HepG2 (cell line): ENCODE results near the gene FBXO41. TPM values are rescaled to one million over a fixed set of nuclear protein-coding genes. Genes with fewer than 3 reads are reported as not detected.
A peak's percentile ranks its signal among the peaks of the same experiment; 100 is the strongest.

Experiments used
- ARNT ChIP-seq: fragments of 450-650 bp; IDR thresholded peaks from 2 replicates; pipeline ENCODE4 v1.6.1; 2017
- BORCS8-MEF2B ChIP-seq: sonication (generic); formaldehyde crosslinking; IDR thresholded peaks from 2 replicates; pipeline ENCODE4 v1.8.0; 2022; ENCODE audit warnings: mild to moderate bottlenecking, missing genetic modification reagents
- BRCA1 ChIP-seq: sonication (generic); formaldehyde crosslinking; IDR thresholded peaks from 2 replicates; pipeline ENCODE4 v1.4.0; 2020; ENCODE audit warnings: missing genetic modification reagents
- BRD4 ChIP-seq: sonication (generic); formaldehyde crosslinking; IDR thresholded peaks from 2 replicates; pipeline ENCODE4 v1.4.0; 2020; ENCODE audit warnings: missing genetic modification reagents
- FOSL1 ChIP-seq: sonication (generic); formaldehyde crosslinking; IDR thresholded peaks from 2 replicates; pipeline ENCODE4 v1.9.0; 2021; ENCODE audit warnings: missing genetic modification reagents, borderline replicate concordance
- KAT2B ChIP-seq: fragments of 150-350 bp; IDR thresholded peaks from 2 replicates; pipeline ENCODE4 v1.6.1; 2014; ENCODE audit warnings: low read depth, low read length, borderline replicate concordance
- NAIF1 ChIP-seq: sonication (generic); formaldehyde crosslinking; IDR thresholded peaks from 2 replicates; pipeline ENCODE4 v1.5.0; 2020; ENCODE audit warnings: mild to moderate bottlenecking, missing genetic modification reagents, borderline replicate concordance
- NBN ChIP-seq: fragments of 450-650 bp; conservative IDR thresholded peaks from 2 replicates; pipeline ENCODE4 v1.6.1; 2017
- NR2F6 ChIP-seq, 2 experiments: IDR thresholded peaks; 2 replicates each; pipeline ENCODE4 v1.6.1; 2016; ENCODE audit warnings: antibody characterized with exemption in 1 of 2, mild to moderate bottlenecking in 1 of 2
- POLR2AphosphoS2 ChIP-seq: IDR thresholded peaks from 2 replicates; pipeline ENCODE4 v1.6.1; 2011; ENCODE audit warnings: low read depth, low read length, improper control_type of control experiment
- SATB2 ChIP-seq: sonication (generic); formaldehyde crosslinking; IDR thresholded peaks from 2 replicates; pipeline ENCODE4 v1.5.0; 2020; ENCODE audit warnings: missing genetic modification reagents
- SMARCC2 ChIP-seq: fragments of 450-650 bp; IDR thresholded peaks from 2 replicates; pipeline ENCODE4 v1.6.1; 2017; ENCODE audit warnings: antibody characterized with exemption, mild to moderate bottlenecking
- ZEB1 ChIP-seq: IDR thresholded peaks from 2 replicates; pipeline ENCODE4 v1.6.1; 2012; ENCODE audit warnings: mild to moderate bottlenecking, low read depth, inconsistent platforms; ENCODE audit not compliant: insufficient replicate concordance
- ZMYM4 ChIP-seq: sonication (generic); formaldehyde crosslinking; IDR thresholded peaks from 2 replicates; pipeline ENCODE4 v1.8.1; 2023; ENCODE audit warnings: mild to moderate bottlenecking, missing genetic modification reagents
- ZNF138 ChIP-seq: sonication (generic); formaldehyde crosslinking; IDR thresholded peaks from 2 replicates; pipeline ENCODE4 v1.5.0; 2020; ENCODE audit warnings: mild to moderate bottlenecking, low read depth, missing genetic modification reagents
- ZNF282 ChIP-seq: fragments of 450-650 bp; IDR thresholded peaks from 2 replicates; pipeline ENCODE4 v1.6.1; 2018; ENCODE audit not compliant: partially characterized antibody
- ZNF431 ChIP-seq: sonication (generic); formaldehyde crosslinking; IDR thresholded peaks from 2 replicates; pipeline ENCODE4 v1.9.0; 2022; ENCODE audit warnings: missing genetic modification reagents, low read depth, mild to moderate bottlenecking, borderline replicate concordance
- ZNF557 ChIP-seq: sonication (generic); formaldehyde crosslinking; IDR thresholded peaks from 2 replicates; pipeline ENCODE4 v1.4.0; 2020; ENCODE audit warnings: missing genetic modification reagents
- ZNF674 ChIP-seq: sonication (generic); formaldehyde crosslinking; IDR thresholded peaks from 2 replicates; pipeline ENCODE4 v1.5.0; 2020; ENCODE audit warnings: low read depth, mild to moderate bottlenecking, missing genetic modification reagents
- ZNF766 ChIP-seq: sonication (generic); formaldehyde crosslinking; IDR thresholded peaks from 2 replicates; pipeline ENCODE4 v1.5.0; 2020; ENCODE audit warnings: missing genetic modification reagents, borderline replicate concordance
- polyA plus RNA-seq, 8 experiments: library from polyadenylated mRNA; depleted of rRNA in 3 of 8; stranded (reverse) in 7 of 8; unstranded in 1 of 8; fragments of >200 nt; fragmentation: Illumina TruSeq in 4 of 8; extraction: Trizol in 4 of 8; gene quantifications; 2 replicates each; pipeline versions ENCODE4 v1.2.1 to v1.2.3, GENCODE V29; 2011 to 2016; ENCODE audit warnings: low read depth in 4 of 8, missing spikeins in 1 of 8, mixed read lengths in 1 of 8; ENCODE audit not compliant: insufficient read depth in 1 of 8
- total RNA-seq, 5 experiments: library from RNA; depleted of rRNA; stranded (reverse); fragments of >200 nt; fragmentation: Illumina TruSeq; extraction: Trizol; gene quantifications; 2 replicates each; pipeline ENCODE4 v1.2.3, GENCODE V29; 2016; ENCODE audit warnings: low read depth in 1 of 5
- TF ChIP-seq, protein P1 (sequence below): sonication (generic); formaldehyde crosslinking; IDR thresholded peaks from 2 replicates; pipeline ENCODE4 v1.8.0; 2022; ENCODE audit warnings: mild to moderate bottlenecking, missing genetic modification reagents; ENCODE audit not compliant: insufficient replicate concordance
- TF ChIP-seq, protein P2 (sequence below): sonication (generic); formaldehyde crosslinking; IDR thresholded peaks from 2 replicates; pipeline ENCODE4 v1.9.0; 2021; ENCODE audit warnings: missing genetic modification reagents, mild to moderate bottlenecking, borderline replicate concordance
- TF ChIP-seq, protein P3 (sequence below): sonication (generic); formaldehyde crosslinking; IDR thresholded peaks from 2 replicates; pipeline ENCODE4 v1.4.0; 2020; ENCODE audit warnings: missing genetic modification reagents
- TF ChIP-seq, protein P4 (sequence below): sonication (generic); formaldehyde crosslinking; IDR thresholded peaks from 2 replicates; pipeline ENCODE4 v1.4.0; 2020; ENCODE audit warnings: mild to moderate bottlenecking, missing genetic modification reagents

Gene FBXO41
- total and polyA plus RNA-seq, 2 of the 13 experiments (the other 11 are each of a cell fraction or from before 2014, with no cell fraction given), result 4.2 to 10.3 TPM

DNA sequence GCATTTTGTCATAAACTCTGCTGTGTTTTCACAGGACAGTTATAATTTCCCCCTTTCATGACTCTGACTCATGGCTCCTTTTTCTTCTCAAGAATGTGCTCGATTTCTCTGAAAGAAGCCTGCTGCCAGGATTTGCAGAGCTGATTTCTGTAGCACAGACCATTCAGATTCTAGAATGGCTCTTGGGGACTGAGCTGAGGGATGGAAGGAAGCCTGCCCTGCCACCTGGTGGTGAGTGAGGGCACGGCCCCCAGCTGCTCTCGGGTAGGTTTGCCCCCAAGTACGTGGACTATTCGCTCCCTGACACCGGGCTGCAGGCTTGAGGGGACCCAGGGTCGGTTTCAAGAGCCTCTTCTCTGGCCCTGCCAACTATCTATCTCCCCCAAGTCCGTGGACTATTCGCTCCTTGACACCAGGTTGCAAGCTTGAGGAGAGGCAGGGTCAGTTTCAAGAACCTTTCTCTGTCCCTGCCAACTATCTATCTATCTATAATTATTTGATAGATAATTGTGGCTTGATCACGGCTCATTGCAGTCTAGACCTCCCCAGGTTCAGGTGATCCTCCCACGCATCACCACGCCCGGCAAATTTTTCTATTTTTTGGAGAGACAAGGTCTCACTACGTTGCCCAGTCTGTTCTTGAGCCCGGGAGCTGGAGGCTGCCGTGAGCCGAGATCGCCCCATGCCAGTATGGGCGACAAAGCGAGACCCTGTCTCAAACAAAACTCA, 71.7 kb downstream of the FBXO41 start (continued):
- no peak; the same call in 1 of the 2 replicates for TF ChIP-seq SATB2 (CRISPR knock-in tag)
- TF ChIP-seq ZNF674 (CRISPR knock-in tag), result no peak
- no peak for TF ChIP-seq BRCA1
- peak; percentile 55; the same call in 1 of the 2 replicates for TF ChIP-seq BRD4 (CRISPR knock-in tag)
- TF ChIP-seq ZEB1, result no peak
- peak; percentile 53; the same call in 1 of the 2 replicates for TF ChIP-seq ZNF557
- no peak for TF ChIP-seq FOSL1
- TF ChIP-seq, protein P1, sequence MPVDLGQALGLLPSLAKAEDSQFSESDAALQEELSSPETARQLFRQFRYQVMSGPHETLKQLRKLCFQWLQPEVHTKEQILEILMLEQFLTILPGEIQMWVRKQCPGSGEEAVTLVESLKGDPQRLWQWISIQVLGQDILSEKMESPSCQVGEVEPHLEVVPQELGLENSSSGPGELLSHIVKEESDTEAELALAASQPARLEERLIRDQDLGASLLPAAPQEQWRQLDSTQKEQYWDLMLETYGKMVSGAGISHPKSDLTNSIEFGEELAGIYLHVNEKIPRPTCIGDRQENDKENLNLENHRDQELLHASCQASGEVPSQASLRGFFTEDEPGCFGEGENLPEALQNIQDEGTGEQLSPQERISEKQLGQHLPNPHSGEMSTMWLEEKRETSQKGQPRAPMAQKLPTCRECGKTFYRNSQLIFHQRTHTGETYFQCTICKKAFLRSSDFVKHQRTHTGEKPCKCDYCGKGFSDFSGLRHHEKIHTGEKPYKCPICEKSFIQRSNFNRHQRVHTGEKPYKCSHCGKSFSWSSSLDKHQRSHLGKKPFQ (CRISPR knock-in tag), result no peak
- TF ChIP-seq KAT2B, result no peak
- TF ChIP-seq BORCS8-MEF2B (CRISPR knock-in tag), result no peak
- TF ChIP-seq, protein P2, sequence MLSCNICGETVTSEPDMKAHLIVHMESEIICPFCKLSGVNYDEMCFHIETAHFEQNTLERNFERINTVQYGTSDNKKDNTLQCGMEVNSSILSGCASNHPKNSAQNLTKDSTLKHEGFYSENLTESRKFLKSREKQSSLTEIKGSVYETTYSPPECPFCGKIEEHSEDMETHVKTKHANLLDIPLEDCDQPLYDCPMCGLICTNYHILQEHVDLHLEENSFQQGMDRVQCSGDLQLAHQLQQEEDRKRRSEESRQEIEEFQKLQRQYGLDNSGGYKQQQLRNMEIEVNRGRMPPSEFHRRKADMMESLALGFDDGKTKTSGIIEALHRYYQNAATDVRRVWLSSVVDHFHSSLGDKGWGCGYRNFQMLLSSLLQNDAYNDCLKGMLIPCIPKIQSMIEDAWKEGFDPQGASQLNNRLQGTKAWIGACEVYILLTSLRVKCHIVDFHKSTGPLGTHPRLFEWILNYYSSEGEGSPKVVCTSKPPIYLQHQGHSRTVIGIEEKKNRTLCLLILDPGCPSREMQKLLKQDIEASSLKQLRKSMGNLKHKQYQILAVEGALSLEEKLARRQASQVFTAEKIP, result no peak
- no peak for TF ChIP-seq ZNF138 (CRISPR knock-in tag)
- TF ChIP-seq ZNF766 (CRISPR knock-in tag), result 0 out of 2 replicates have a peak, but pooled peaks have one; percentile 22
- no peak for TF ChIP-seq ARNT
- peak; percentile 72; the same call in 1 of the 2 replicates for TF ChIP-seq ZMYM4
- TF ChIP-seq, protein P3, sequence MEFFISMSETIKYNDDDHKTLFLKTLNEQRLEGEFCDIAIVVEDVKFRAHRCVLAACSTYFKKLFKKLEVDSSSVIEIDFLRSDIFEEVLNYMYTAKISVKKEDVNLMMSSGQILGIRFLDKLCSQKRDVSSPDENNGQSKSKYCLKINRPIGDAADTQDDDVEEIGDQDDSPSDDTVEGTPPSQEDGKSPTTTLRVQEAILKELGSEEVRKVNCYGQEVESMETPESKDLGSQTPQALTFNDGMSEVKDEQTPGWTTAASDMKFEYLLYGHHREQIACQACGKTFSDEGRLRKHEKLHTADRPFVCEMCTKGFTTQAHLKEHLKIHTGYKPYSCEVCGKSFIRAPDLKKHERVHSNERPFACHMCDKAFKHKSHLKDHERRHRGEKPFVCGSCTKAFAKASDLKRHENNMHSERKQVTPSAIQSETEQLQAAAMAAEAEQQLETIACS (CRISPR knock-in tag), result no peak; the same call in 1 of the 2 replicates
- TF ChIP-seq ZNF431 (CRISPR knock-in tag), result no peak
- no peak for TF ChIP-seq NR2F6 (IDR thresholded peaks at IDR 0.05)
- peak; percentile 46; the same call in 1 of the 2 replicates for TF ChIP-seq NR2F6 (CRISPR knock-in tag; IDR thresholded peaks at IDR 0.05)
- no peak for TF ChIP-seq POLR2AphosphoS2
- no peak for TF ChIP-seq SMARCC2
- TF ChIP-seq, protein P4, sequence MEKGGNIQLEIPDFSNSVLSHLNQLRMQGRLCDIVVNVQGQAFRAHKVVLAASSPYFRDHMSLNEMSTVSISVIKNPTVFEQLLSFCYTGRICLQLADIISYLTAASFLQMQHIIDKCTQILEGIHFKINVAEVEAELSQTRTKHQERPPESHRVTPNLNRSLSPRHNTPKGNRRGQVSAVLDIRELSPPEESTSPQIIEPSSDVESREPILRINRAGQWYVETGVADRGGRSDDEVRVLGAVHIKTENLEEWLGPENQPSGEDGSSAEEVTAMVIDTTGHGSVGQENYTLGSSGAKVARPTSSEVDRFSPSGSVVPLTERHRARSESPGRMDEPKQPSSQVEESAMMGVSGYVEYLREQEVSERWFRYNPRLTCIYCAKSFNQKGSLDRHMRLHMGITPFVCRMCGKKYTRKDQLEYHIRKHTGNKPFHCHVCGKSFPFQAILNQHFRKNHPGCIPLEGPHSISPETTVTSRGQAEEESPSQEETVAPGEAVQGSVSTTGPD, result no peak
- TF ChIP-seq NBN, result no peak
- peak; percentile 82 for TF ChIP-seq NAIF1 (CRISPR knock-in tag)
- no peak for TF ChIP-seq ZNF282
